Hematopoietic multipotent progenitor cell treated with erythropoietin and hydrocortisone succinate and interleukin-3 and kit ligand, for 6 days (in vitro differentiated cells): Measurements from ENCODE around the gene PTS.
A peak's percentile ranks its signal among the peaks of the same experiment; 100 is the strongest.
"Not testable (repeated sequence)": the region's sequence is repeated elsewhere in the genome, so short reads cannot be mapped to it uniquely, and the experiment has no call there.

Experiments used
- DNase-seq: peaks from one replicate; pipeline ENCODE4 v3.0.0-alpha.2; 2015

PTS gene

GRCh38 chr11:112226062-112226830, at the start of gene PTS:
TSS of gene PTS (plus strand) at chr11:112226428. CDS start at chr11:112226444, 16 bp downstream.
- DNase-seq: peak; percentile 95

- no peak for DNase-seq
These were observed 48.6 kb upstream of the PTS start for GRCh38 chr11:112177589-112177988.

- DNase-seq: no peak
These were observed 47.8 kb upstream of the PTS start for GRCh38 chr11:112178428-112178827.

GRCh38 chr11:112178936-112179335, 47.3 kb upstream of the PTS start:
- no peak for DNase-seq

GRCh38 chr11:112179601-112180000, 46.6 kb upstream of the PTS start:
- peak; percentile 51 for DNase-seq

GRCh38 chr11:112182867-112183266, 43.4 kb upstream of the PTS start:
- DNase-seq: no peak

- DNase-seq: no peak
These were observed 40.3 kb upstream of the PTS start for GRCh38 chr11:112185883-112186282.

GRCh38 chr11:112186304-112186703, 39.9 kb upstream of the PTS start:
- DNase-seq: no peak

GRCh38 chr11:112195113-112195512, 31.1 kb upstream of the PTS start:
- not testable (repeated sequence) for DNase-seq

GRCh38 chr11:112195951-112196351, 30.3 kb upstream of the PTS start:
- no peak for DNase-seq

- no peak for DNase-seq
These were observed 29.6 kb upstream of the PTS start for GRCh38 chr11:112196519-112197087.

GRCh38 chr11:112199101-112199500, 27.1 kb upstream of the PTS start:
- DNase-seq: not testable (repeated sequence)

GRCh38 chr11:112200252-112200651, 26.0 kb upstream of the PTS start:
- peak; percentile 11 for DNase-seq

- DNase-seq: no peak
These were observed 20.2 kb upstream of the PTS start for GRCh38 chr11:112206071-112206470.

- no peak for DNase-seq
These were observed 15.3 kb upstream of the PTS start for GRCh38 chr11:112210890-112211289.

GRCh38 chr11:112211536-112211935, 14.7 kb upstream of the PTS start:
- no peak for DNase-seq

- no peak for DNase-seq
These were observed 13.9 kb upstream of the PTS start for GRCh38 chr11:112212290-112212689.

GRCh38 chr11:112212710-112213109, 13.5 kb upstream of the PTS start:
- peak; percentile 14 for DNase-seq

GRCh38 chr11:112213753-112214152, 12.5 kb upstream of the PTS start:
- no peak for DNase-seq

GRCh38 chr11:112215621-112216020, 10.6 kb upstream of the PTS start:
- no peak for DNase-seq

GRCh38 chr11:112216561-112217105, 9.6 kb upstream of the PTS start:
- DNase-seq: no peak

GRCh38 chr11:112219476-112220232, 6.6 kb upstream of the PTS start:
- peak; percentile 91 for DNase-seq

- DNase-seq: no peak
These were observed 4.9 kb upstream of the PTS start for GRCh38 chr11:112221274-112221835.
